Activated CD4-positive, alpha-beta T cell treated with anti-CD3 and anti-CD28 coated beads, Interleukin-2, amount 10 ng/mL, durations not matched to agents 7 days and 5 days (primary cell): ENCODE results near the gene TMEM141. TPM values are rescaled to one million over a fixed set of nuclear protein-coding genes. Genes with fewer than 3 reads are reported as not detected.
"Not testable (repeated sequence)": the region's sequence is repeated elsewhere in the genome, so short reads cannot be mapped to it uniquely, and the experiment has no call there.

Experiments used
- CTCF ChIA-PET: fragments of 350-600 bp; sonication (Branson Sonifier 250); formaldehyde crosslinking; loops from one replicate; lab custom pipeline; 2021; ENCODE audit warnings: antibody characterized with exemption; lab: Charles Lee
- POLR2A ChIA-PET: fragments of 350-600 bp; sonication (Branson Sonifier 250); formaldehyde crosslinking; loops from one replicate; lab custom pipeline; 2021; ENCODE audit warnings: antibody characterized with exemption; lab: Charles Lee
- DNase-seq: peaks from one replicate; pipeline ENCODE4 v3.0.0-alpha.2; 2020
- H3K27ac Mint-ChIP-seq: one replicate; pipeline ENCODE4 v1.8.0; 2021; ENCODE audit warnings: mild to moderate bottlenecking, moderate library complexity, mixed read lengths
- H3K27me3 Mint-ChIP-seq: one replicate; pipeline ENCODE4 v1.8.0; 2021; ENCODE audit warnings: mixed read lengths
- H3K36me3 Mint-ChIP-seq: one replicate; pipeline ENCODE4 v1.8.0; 2021; ENCODE audit warnings: low read depth, mixed read lengths
- H3K4me1 Mint-ChIP-seq: one replicate; pipeline ENCODE4 v1.8.0; 2021; ENCODE audit warnings: mixed read lengths
- H3K4me3 Mint-ChIP-seq: one replicate; pipeline ENCODE4 v1.8.0; 2021; ENCODE audit warnings: mild to moderate bottlenecking, moderate library complexity, mixed read lengths
- H3K9me3 Mint-ChIP-seq: one replicate; pipeline ENCODE4 v1.8.0; 2021; ENCODE audit warnings: mixed read lengths
- total RNA-seq, 2 experiments: library from RNA; stranded (reverse); gene quantifications; one replicate each; pipeline ENCODE4 v1.2.3, GENCODE V29; 2021

The TMEM141 gene
- total RNA-seq, 2 experiments from 2014 or later, result 28.5 to 38.5 TPM

DNA sequence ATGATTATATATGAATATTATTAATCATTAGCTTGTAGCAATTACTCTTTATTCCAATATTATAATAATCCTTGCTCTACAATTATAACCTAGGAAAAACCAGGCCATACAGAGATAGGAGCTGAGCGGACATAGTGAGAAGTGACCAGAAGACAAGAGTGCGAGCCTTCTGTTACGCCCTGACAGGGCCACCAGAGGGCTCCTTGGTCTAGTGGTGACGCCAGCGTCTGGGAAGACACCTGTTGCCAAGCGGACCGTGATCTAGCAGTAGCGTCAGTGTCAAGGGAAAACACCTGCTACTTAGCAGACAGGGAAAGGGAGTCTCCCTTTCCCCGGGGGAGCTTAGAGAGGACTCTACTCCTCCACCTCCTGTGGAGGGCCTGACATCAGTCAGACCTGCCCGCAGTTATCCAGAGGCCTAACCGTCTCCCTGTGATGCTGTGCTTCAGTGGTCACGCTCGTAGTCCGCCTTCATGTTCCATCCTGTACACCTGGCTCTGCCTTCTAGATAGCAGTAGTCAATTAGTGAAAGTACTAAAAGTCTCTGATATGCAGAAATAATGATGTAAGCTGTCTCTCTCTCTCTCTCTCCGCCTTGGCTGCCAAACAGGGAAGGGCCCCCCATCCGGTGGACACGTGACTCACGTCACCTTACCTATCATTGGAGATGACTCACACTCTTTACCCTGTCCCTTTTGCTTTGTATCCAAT lies 24.6 kb upstream of the TMEM141 start:
- DNase-seq, result peak; percentile 58
- H3K9me3 Mint-ChIP-seq, H3K4me3 Mint-ChIP-seq, H3K4me1 Mint-ChIP-seq, H3K27me3 Mint-ChIP-seq, POLR2A ChIA-PET, H3K36me3 Mint-ChIP-seq: not testable (repeated sequence)
- peak overlapping the region; percentile 42 for H3K27ac Mint-ChIP-seq
- CTCF ChIA-PET, result interaction anchor here (0.9 to 1.4 kb wide), 3 partner anchors 10 to 41 kb away, joined by 3 to 4 read pairs (median 3); no protein-coding TSS in a partner anchor

DNA sequence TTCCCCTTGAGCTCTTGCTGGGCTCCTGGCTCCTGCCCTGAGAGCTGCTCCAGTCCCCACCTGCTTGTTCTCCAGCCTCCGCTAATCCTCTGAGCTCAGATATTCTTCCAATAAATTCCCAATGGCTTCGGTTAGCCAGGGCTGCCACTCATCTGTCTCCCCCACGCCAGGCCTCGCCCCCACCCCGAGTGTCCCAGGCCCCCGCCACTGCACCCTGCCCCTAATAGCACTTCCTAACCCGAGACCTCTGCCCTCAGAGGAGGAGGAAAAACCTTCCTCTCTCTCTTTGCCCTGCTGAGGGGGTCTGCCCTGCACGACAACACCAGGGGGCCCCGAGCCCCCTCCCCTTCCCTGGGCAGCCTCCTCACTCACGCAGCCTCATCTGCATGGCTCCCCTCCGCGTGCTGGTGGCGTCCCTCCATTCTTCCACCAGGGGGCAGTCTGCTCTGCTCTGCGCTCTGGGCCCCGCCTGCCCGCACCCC lies 21.4 kb upstream of the TMEM141 start:
- DNase-seq, result peak; percentile 58
- Mint-ChIP-seq H3K27me3 (peaks cover 8% of the 10 kb centered on the region), H3K4me3 (no peak overlapping the region), H3K36me3 (no peaks in the 10 kb centered on the region), H3K9me3 (peaks cover 8% of the 10 kb centered on the region), H3K4me1 (peaks cover 5% of the 10 kb centered on the region), H3K27ac (no peak overlapping the region)
- ChIA-PET POLR2A (no interaction called here), CTCF (interaction anchor here (0.7 to 1.5 kb wide), 3 partner anchors 8 to 23 kb away, joined by 3 to 4 read pairs (median 3); no protein-coding TSS in a partner anchor)

DNA sequence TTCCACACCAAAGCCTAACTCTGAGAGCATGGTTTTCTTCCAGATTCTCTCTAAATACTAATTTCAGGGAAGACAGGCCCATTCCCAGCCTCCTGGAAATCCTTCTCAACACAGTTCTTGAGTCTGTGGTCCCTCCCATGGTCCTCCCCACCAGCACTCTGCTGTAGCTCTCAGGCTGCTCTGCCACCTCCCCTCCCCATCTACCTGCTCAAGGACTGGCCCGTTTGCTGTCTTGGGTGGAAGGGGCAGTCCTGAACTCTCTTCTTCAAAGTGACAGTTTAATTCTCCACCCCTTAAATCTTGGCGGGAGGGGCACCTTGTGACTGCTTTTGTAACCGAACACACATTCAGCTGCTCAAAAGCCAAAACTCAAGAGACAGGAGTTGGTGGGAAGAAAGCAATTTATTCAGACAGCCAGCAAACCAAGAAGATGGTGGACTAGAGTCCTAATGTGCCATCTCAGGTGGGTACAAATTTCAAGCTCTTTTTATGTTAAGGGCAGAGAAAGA lies 19.2 kb upstream of the TMEM141 start:
- Mint-ChIP-seq H3K27me3 (peaks cover 8% of the 10 kb centered on the region), H3K9me3 (peaks cover 8% of the 10 kb centered on the region), H3K36me3 (no peaks in the 10 kb centered on the region), H3K4me3 (no peak overlapping the region), H3K27ac (no peak overlapping the region), H3K4me1 (no peaks in the 10 kb centered on the region)
- DNase-seq, result no peak
- CTCF ChIA-PET, result interaction anchor here (1.0 to 1.5 kb wide), 2 partner anchors 14 to 15 kb away, joined by 3 to 4 read pairs; partner anchors contain the start of gene LCN8
- POLR2A ChIA-PET, result no interaction called here

DNA sequence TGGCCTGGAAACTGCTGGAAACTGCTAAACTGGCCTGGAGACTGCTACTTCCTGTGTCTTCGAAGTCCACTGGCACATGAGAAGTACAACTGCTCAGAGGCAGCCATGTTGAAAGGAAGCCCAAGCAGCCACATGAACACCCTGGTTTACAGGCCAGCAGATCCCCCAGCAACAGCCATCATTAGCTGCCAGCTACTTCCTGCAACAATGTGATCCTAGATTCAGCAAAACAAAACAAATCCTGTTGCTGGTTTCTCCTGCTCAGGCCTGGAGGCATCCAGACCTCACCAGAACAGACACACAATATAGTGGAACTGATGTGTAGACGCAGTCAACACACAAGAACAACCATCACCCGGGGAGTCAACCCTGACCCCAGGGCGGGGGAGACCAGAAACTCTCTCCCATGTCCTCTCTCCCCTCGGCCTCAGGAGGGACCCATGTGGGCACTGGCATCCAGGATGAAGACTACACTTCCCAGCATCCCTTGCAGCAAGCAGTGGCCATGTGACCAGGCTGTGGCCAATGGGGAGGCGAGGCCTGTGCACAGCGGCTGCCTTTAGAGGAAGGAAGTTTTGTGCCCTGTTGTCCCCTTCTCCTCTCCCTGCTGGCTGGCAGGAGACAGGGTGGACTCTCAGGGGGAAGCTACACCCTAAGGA lies 17.6 kb upstream of the TMEM141 start:
- Mint-ChIP-seq H3K27me3 (peaks cover 13% of the 10 kb centered on the region), H3K4me3 (no peak overlapping the region), H3K36me3 (no peaks in the 10 kb centered on the region), H3K9me3 (peaks cover 8% of the 10 kb centered on the region), H3K27ac (no peak overlapping the region), H3K4me1 (no peaks in the 10 kb centered on the region)
- ChIA-PET POLR2A (no interaction called here), CTCF (no interaction called here)
- DNase-seq, result no peak

DNA sequence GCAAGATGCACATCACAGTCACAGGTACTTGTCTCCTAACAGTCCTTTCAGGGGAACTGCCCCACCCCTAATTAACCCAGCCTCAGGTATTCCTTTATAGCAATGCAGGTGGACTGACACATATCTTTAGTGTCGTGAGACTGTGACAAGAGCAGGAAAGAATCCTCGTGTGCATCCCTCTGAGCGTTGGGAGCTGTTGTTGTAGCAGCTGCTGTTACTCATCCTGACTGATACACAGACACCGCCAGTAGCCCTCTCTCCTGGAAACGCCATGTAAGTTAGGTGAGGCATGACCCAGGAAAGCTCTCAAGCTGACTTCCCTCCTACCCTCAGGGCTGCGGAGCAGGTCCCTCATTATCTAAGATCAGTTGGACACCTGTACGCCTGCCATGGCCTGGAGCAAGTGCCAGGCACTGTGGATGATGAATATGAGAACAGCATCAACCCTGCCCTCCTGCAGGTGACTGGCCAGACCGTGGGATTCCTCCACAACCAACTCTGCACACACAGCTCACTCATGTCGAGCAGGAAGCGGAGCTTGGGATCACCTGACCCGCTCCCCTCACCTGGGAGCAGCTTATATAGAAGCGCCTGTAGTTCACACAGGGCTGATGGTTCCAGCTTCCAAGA lies 16.6 kb upstream of the TMEM141 start:
- Mint-ChIP-seq H3K36me3 (no peaks in the 10 kb centered on the region), H3K9me3 (peaks cover 8% of the 10 kb centered on the region), H3K4me1 (no peaks in the 10 kb centered on the region), H3K27me3 (peaks cover 20% of the 10 kb centered on the region), H3K27ac (no peak overlapping the region), H3K4me3 (no peak overlapping the region)
- CTCF ChIA-PET, result interaction anchor here (1.1 kb wide), 1 partner anchor 145 kb away, joined by 3 read pairs; no protein-coding TSS in a partner anchor
- no peak for DNase-seq
- POLR2A ChIA-PET, result no interaction called here

DNA sequence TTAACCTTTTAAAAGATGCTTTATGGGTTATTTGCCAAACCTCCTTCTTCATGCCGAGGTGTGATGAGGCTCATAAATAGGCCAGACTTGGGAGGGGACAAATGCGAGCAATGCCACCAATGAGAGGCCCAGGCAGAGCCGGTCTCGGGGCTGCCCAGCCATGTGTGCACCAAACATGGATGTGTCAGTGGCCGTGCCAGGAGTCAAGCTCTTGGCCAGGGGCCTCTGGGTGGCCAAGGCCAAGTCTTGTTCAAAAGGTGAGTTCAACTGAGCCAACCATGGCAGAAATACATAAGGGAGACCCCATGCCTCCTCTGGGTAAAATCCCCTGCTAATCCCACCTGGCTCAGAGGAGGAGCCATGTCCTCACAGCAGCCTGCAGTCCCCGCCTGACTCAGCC lies 16.0 kb upstream of the TMEM141 start:
- H3K36me3 Mint-ChIP-seq, result no peaks in the 10 kb centered on the region
- H3K9me3 Mint-ChIP-seq, result peaks cover 8% of the 10 kb centered on the region
- H3K4me3 Mint-ChIP-seq, result no peak overlapping the region
- no peak for DNase-seq
- ChIA-PET CTCF (interaction anchor here (1.1 kb wide), 1 partner anchor 144 kb away, joined by 3 read pairs; no protein-coding TSS in a partner anchor), POLR2A (no interaction called here)
- H3K27me3 Mint-ChIP-seq, result peaks cover 24% of the 10 kb centered on the region
- no peaks in the 10 kb centered on the region for H3K4me1 Mint-ChIP-seq
- no peak overlapping the region for H3K27ac Mint-ChIP-seq

DNA sequence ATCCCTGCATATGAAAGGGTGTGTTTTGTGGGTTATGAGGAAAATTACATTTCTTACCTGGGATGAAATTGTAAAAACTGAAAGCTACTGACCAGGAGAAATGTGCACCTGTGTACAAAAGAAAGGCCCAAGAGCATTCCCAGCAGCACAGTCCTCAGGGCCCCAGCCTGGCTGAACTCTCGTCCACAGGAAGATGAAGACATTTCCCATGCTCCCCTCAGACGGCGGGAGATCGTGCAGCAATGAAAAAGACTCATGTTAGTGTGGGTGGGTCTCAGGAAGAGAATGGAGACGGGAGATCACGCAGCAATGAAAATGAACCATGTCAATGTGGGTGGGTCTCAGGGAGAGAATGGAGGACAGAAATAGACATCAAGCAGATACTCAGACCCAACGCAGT lies 14.2 kb upstream of the TMEM141 start:
- H3K27ac Mint-ChIP-seq, result no peak overlapping the region
- peaks cover 31% of the 10 kb centered on the region for H3K27me3 Mint-ChIP-seq
- DNase-seq, result no peak
- no peak overlapping the region for H3K4me3 Mint-ChIP-seq
- H3K4me1 Mint-ChIP-seq, result no peaks in the 10 kb centered on the region
- POLR2A ChIA-PET, result no interaction called here
- peaks cover 8% of the 10 kb centered on the region for H3K9me3 Mint-ChIP-seq
- no peaks in the 10 kb centered on the region for H3K36me3 Mint-ChIP-seq
- CTCF ChIA-PET, result interaction anchor here (0.6 to 2.7 kb wide), 12 partner anchors 10 to 464 kb away, joined by 3 to 14 read pairs (median 3); partner anchors contain the start of genes AJM1 and RABL6

DNA sequence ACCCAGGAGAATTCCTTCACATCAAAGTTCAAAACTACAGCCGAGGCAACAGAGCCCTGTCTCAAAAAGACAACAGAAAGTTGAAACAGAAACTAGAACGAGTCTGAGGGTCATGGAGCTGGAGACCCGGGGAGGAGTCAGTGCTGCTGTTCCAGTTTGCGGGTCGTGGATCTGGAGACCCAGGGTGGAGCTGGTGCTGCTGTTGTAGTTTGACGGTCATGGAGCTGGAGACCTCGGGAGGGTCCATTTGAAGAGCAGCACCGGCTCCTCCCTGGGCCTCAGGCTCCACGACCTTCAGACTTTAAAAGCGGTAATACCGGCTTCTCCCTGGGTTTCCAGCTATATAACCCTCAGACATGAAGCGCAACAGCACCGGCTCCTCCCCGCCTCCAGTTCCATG lies 13.8 kb upstream of the TMEM141 start:
- CTCF ChIA-PET, result interaction anchor here (0.8 to 2.7 kb wide), 12 partner anchors 8 to 319 kb away, joined by 3 to 14 read pairs (median 4); partner anchors contain the start of gene RABL6
- POLR2A ChIA-PET, result no interaction called here
- Mint-ChIP-seq H3K9me3 (peaks cover 8% of the 10 kb centered on the region), H3K4me1 (no peaks in the 10 kb centered on the region), H3K4me3 (no peak overlapping the region), H3K27me3 (peaks cover 35% of the 10 kb centered on the region), H3K27ac (no peak overlapping the region), H3K36me3 (no peaks in the 10 kb centered on the region)
- DNase-seq, result no peak

DNA sequence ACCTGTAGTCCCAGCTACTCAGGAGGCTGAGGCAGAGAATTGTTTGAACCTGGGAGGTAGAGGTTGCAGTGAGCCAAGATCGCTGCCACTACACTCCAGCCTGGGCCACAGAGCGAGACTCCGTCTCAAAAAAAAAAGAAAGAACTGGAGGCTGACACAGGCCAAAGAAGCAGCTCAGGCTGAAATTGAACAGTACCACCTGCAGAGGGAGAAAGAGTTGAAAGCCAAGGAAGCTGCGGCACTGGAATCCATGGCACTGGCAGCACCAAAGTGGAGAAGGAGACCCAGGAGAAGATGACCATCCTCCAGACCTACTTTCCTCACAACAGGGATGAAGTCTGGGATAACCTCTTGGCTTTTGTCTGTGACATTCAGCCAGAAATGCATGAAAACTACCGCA lies 11.3 kb upstream of the TMEM141 start:
- Mint-ChIP-seq H3K9me3 (no peaks in the 10 kb centered on the region), H3K27ac (no peak overlapping the region), H3K4me3 (no peak overlapping the region), H3K36me3 (no peaks in the 10 kb centered on the region), H3K4me1 (no peaks in the 10 kb centered on the region), H3K27me3 (peaks cover 41% of the 10 kb centered on the region)
- POLR2A ChIA-PET, result no interaction called here
- DNase-seq, result no peak
- CTCF ChIA-PET, result interaction anchor here (0.8 to 1.6 kb wide), 3 partner anchors 10 to 255 kb away, joined by 3 to 4 read pairs (median 4); no protein-coding TSS in a partner anchor

DNA sequence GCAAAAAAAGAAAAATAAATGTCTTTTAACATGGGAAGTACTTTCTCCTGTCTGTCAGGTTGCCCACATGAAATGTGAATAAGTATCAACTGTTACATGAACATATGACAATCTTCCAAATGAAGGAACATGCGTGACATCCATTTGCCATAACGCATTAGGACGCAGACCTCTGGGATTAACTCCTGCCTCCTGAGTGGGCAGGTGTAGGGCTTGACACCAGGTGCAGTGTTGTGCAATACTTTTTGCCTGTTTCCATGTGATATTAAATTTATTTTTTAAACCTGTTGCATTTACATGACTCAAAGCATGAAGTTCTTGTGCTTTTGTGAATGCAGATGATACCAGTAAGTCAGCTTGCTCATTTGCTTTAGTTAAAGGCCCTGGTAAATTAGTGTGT lies 8.7 kb upstream of the TMEM141 start:
- Mint-ChIP-seq H3K27me3 (peaks cover 46% of the 10 kb centered on the region), H3K27ac (no peak overlapping the region), H3K4me3 (no peak overlapping the region), H3K9me3 (no peaks in the 10 kb centered on the region), H3K4me1 (no peaks in the 10 kb centered on the region), H3K36me3 (no peaks in the 10 kb centered on the region)
- DNase-seq, result no peak
- POLR2A ChIA-PET, result no interaction called here
- CTCF ChIA-PET, result no interaction called here

DNA sequence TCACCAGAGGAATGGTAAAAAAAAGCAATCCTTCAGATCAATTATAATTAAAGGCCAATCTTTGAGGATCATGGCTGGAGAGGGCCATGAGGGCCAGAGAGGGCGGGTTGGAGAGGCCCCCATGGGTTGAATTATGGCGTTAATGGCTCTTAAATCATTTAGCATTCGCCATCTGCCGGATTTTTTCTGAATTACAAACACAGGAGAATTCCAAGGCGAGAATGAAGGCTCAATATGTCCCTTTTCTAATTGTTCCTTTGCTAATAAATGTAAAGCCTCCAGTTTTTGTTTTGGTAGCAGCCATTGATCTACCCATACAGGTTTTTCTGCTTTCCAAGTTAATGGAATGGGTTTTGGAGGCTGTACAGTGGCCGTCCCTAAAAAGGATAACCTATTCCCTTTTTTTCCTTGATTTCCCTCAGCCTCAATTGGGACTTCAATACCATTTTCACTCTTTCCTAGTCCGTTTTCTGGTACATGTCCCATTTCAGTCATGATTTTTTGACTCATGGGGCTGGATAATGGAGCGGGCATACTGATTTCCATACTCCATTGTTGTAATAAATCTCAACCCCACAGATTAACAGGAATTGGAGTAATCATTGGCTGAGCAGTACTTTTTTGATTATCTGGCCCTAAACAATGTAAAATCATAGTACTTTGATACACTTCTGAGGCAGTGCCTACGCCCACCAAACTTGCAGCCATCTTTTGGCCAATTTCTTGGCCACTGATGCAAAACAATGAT lies 6.7 kb upstream of the TMEM141 start:
- no peak for DNase-seq
- peaks cover 32% of the 10 kb centered on the region for H3K27me3 Mint-ChIP-seq
- no peaks in the 10 kb centered on the region for H3K9me3 Mint-ChIP-seq
- H3K27ac Mint-ChIP-seq, result no peak overlapping the region
- POLR2A ChIA-PET, result no interaction called here
- H3K4me1 Mint-ChIP-seq, result peaks cover 16% of the 10 kb centered on the region
- CTCF ChIA-PET, result no interaction called here
- H3K36me3 Mint-ChIP-seq, result no peaks in the 10 kb centered on the region
- no peak overlapping the region for H3K4me3 Mint-ChIP-seq

DNA sequence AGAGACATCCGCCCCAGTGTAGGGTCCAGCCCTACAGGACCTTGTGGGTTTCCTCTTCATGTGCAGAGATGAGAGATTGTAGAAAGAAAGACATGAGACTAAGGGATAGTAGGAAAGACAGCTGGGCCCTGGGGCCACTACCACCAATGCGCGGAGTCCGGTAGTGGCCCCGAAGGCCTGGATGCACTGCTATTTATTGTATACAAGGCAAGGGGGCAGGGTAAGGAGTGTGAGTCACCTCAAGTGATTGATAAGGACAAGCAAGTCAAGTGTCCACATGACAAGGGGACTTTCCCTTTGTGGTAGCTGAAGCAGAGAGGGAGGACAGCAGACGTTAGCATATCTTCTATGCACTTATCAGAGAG lies 6.2 kb upstream of the TMEM141 start:
- Mint-ChIP-seq H3K27ac (no peak overlapping the region), H3K27me3 (peaks cover 28% of the 10 kb centered on the region), H3K4me3 (no peak overlapping the region), H3K36me3 (no peaks in the 10 kb centered on the region), H3K4me1 (peaks cover 19% of the 10 kb centered on the region), H3K9me3 (no peaks in the 10 kb centered on the region)
- ChIA-PET POLR2A (no interaction called here), CTCF (no interaction called here)
- DNase-seq, result no peak
